Measurements from ENCODE around the gene AP3B1. TPM values are rescaled to one million over a fixed set of nuclear protein-coding genes. Genes with fewer than 3 reads are reported as not detected.

Gene AP3B1
- total and polyA plus RNA-seq, 4 donors = 24.7 to 46.4 (median 35.9) TPM

GRCh38 chr5:77963795-77964194 is 330.7 kb downstream of the AP3B1 start:
- no peak overlapping the region for H3K4me3 ChIP-seq (ENCODE audit: low read depth, low read length)
- H3K36me3 ChIP-seq (ENCODE audit: control insufficient read depth, insufficient read depth, low read length) = no peaks in the 10 kb centered on the region
- no peak overlapping the region for H3K27ac ChIP-seq (ENCODE audit: low read depth, low read length)
- H3K4me1 ChIP-seq (ENCODE audit: control insufficient read depth, insufficient read depth, low read length) = no peaks in the 10 kb centered on the region
- 94% methylated on average over 3 of the region's 4 CpGs for WGBS (ENCODE audit: insufficient coverage)
- H3K9me3 ChIP-seq (ENCODE audit: control insufficient read depth, insufficient read depth, low read length) = no peaks in the 10 kb centered on the region
- no peak for DNase-seq (ENCODE audit: low read depth in 4 of 6, low spot score in 6 of 6)
- H3K27me3 ChIP-seq (ENCODE audit: control insufficient read depth, insufficient read depth, low read length) = peaks cover 65% of the 10 kb centered on the region

GRCh38 chr5:77960863-77961396 is 333.6 kb downstream of the AP3B1 start:
- no peaks in the 10 kb centered on the region for H3K36me3 ChIP-seq (ENCODE audit: control insufficient read depth, insufficient read depth, low read length)
- no CpG with 5 or more reads among the region's 2 CpGs for WGBS (ENCODE audit: insufficient coverage)
- peaks cover 77% of the 10 kb centered on the region for H3K27me3 ChIP-seq (ENCODE audit: control insufficient read depth, insufficient read depth, low read length)

GRCh38 chr5:77960305-77960704 is 334.2 kb downstream of the AP3B1 start:
- Histone ChIP-seq H3K9me3 (ENCODE audit: control insufficient read depth, insufficient read depth, low read length) (no peaks in the 10 kb centered on the region), H3K4me1 (ENCODE audit: control insufficient read depth, insufficient read depth, low read length) (peaks cover 8% of the 10 kb centered on the region), H3K36me3 (ENCODE audit: control insufficient read depth, insufficient read depth, low read length) (no peaks in the 10 kb centered on the region), H3K4me3 (ENCODE audit: low read depth, low read length) (no peak overlapping the region), H3K27ac (ENCODE audit: low read depth, low read length) (no peak overlapping the region), H3K27me3 (ENCODE audit: control insufficient read depth, insufficient read depth, low read length) (peaks cover 71% of the 10 kb centered on the region)
- peak in 1 of 6 donors; percentile 20 for DNase-seq (ENCODE audit: low read depth in 4 of 6, low spot score in 6 of 6)
- WGBS (ENCODE audit: insufficient coverage) = no CpG with 5 or more reads among the region's 1 CpG

More at GRCh38 chr5:77960863-77961396, 333.6 kb downstream of the AP3B1 start:
- H3K4me3 ChIP-seq (ENCODE audit: low read depth, low read length) = no peak overlapping the region
- H3K4me1 ChIP-seq (ENCODE audit: control insufficient read depth, insufficient read depth, low read length) = peaks cover 8% of the 10 kb centered on the region
- H3K9me3 ChIP-seq (ENCODE audit: control insufficient read depth, insufficient read depth, low read length) = no peaks in the 10 kb centered on the region
- no peak for DNase-seq (ENCODE audit: low read depth in 4 of 6, low spot score in 6 of 6)
- no peak overlapping the region for H3K27ac ChIP-seq (ENCODE audit: low read depth, low read length)

GRCh38 chr5:77958642-77959330 is 335.7 kb downstream of the AP3B1 start:
- Histone ChIP-seq H3K4me1 (ENCODE audit: control insufficient read depth, insufficient read depth, low read length) (peaks cover 8% of the 10 kb centered on the region), H3K27me3 (ENCODE audit: control insufficient read depth, insufficient read depth, low read length) (peaks cover 62% of the 10 kb centered on the region), H3K9me3 (ENCODE audit: control insufficient read depth, insufficient read depth, low read length) (no peaks in the 10 kb centered on the region), H3K36me3 (ENCODE audit: control insufficient read depth, insufficient read depth, low read length) (no peaks in the 10 kb centered on the region), H3K4me3 (ENCODE audit: low read depth, low read length) (no peak overlapping the region), H3K27ac (ENCODE audit: low read depth, low read length) (no peak overlapping the region)
- WGBS (ENCODE audit: insufficient coverage) = 11% methylated on average over 5 of the region's 12 CpGs
- peak in 2 of 6 donors; percentile 30 to 38 for DNase-seq (ENCODE audit: low read depth in 4 of 6, low spot score in 6 of 6)

- peaks cover 55% of the 10 kb centered on the region for H3K27me3 ChIP-seq (ENCODE audit: control insufficient read depth, insufficient read depth, low read length)
- H3K36me3 ChIP-seq (ENCODE audit: control insufficient read depth, insufficient read depth, low read length) = no peaks in the 10 kb centered on the region
- H3K4me1 ChIP-seq (ENCODE audit: control insufficient read depth, insufficient read depth, low read length) = peaks cover 8% of the 10 kb centered on the region
- no peak overlapping the region for H3K27ac ChIP-seq (ENCODE audit: low read depth, low read length)
- no peak overlapping the region for H3K4me3 ChIP-seq (ENCODE audit: low read depth, low read length)
- H3K9me3 ChIP-seq (ENCODE audit: control insufficient read depth, insufficient read depth, low read length) = no peaks in the 10 kb centered on the region
- DNase-seq (ENCODE audit: low read depth in 4 of 6, low spot score in 6 of 6) = peak in 2 of 6 donors; percentile 29 to 33
- WGBS (ENCODE audit: insufficient coverage) = 2% methylated on average over 29 of the region's 38 CpGs
These were observed 336.5 kb downstream of the AP3B1 start for GRCh38 chr5:77957931-77958521.

GRCh38 chr5:77957516-77957915 is 337.0 kb downstream of the AP3B1 start:
- Histone ChIP-seq H3K27ac (ENCODE audit: low read depth, low read length) (no peak overlapping the region), H3K36me3 (ENCODE audit: control insufficient read depth, insufficient read depth, low read length) (no peaks in the 10 kb centered on the region), H3K4me3 (ENCODE audit: low read depth, low read length) (no peak overlapping the region), H3K9me3 (ENCODE audit: control insufficient read depth, insufficient read depth, low read length) (no peaks in the 10 kb centered on the region), H3K27me3 (ENCODE audit: control insufficient read depth, insufficient read depth, low read length) (peaks cover 51% of the 10 kb centered on the region), H3K4me1 (ENCODE audit: control insufficient read depth, insufficient read depth, low read length) (peaks cover 8% of the 10 kb centered on the region)
- whole genome bisulfite sequencing (ENCODE audit: insufficient coverage) = 7% methylated on average over 15 of the region's 20 CpGs
- no peak for DNase-seq (ENCODE audit: low read depth in 4 of 6, low spot score in 6 of 6)

- H3K27me3 ChIP-seq (ENCODE audit: control insufficient read depth, insufficient read depth, low read length) = peaks cover 47% of the 10 kb centered on the region
- no peak overlapping the region for H3K4me3 ChIP-seq (ENCODE audit: low read depth, low read length)
- H3K27ac ChIP-seq (ENCODE audit: low read depth, low read length) = no peak overlapping the region
- no peaks in the 10 kb centered on the region for H3K9me3 ChIP-seq (ENCODE audit: control insufficient read depth, insufficient read depth, low read length)
- DNase-seq (ENCODE audit: low read depth in 4 of 6, low spot score in 6 of 6) = peak in 1 of 6 donors; percentile 10
- H3K4me1 ChIP-seq (ENCODE audit: control insufficient read depth, insufficient read depth, low read length) = peaks cover 8% of the 10 kb centered on the region
- WGBS (ENCODE audit: insufficient coverage) = 40% methylated on average over 9 of the region's 13 CpGs
- no peaks in the 10 kb centered on the region for H3K36me3 ChIP-seq (ENCODE audit: control insufficient read depth, insufficient read depth, low read length)
These were observed 337.4 kb downstream of the AP3B1 start for GRCh38 chr5:77957081-77957480.

- WGBS (ENCODE audit: insufficient coverage) = no CpG with 5 or more reads among the region's 1 CpG
- Histone ChIP-seq H3K4me3 (ENCODE audit: low read depth, low read length) (no peak overlapping the region), H3K27me3 (ENCODE audit: control insufficient read depth, insufficient read depth, low read length) (peaks cover 50% of the 10 kb centered on the region), H3K36me3 (ENCODE audit: control insufficient read depth, insufficient read depth, low read length) (no peaks in the 10 kb centered on the region), H3K9me3 (ENCODE audit: control insufficient read depth, insufficient read depth, low read length) (no peaks in the 10 kb centered on the region), H3K4me1 (ENCODE audit: control insufficient read depth, insufficient read depth, low read length) (peaks cover 8% of the 10 kb centered on the region), H3K27ac (ENCODE audit: low read depth, low read length) (no peak overlapping the region)
- DNase-seq (ENCODE audit: low read depth in 4 of 6, low spot score in 6 of 6) = no peak
These were observed 338.9 kb downstream of the AP3B1 start for GRCh38 chr5:77955577-77955976.

- H3K9me3 ChIP-seq (ENCODE audit: control insufficient read depth, insufficient read depth, low read length) = no peaks in the 10 kb centered on the region
- DNase-seq (ENCODE audit: low read depth in 4 of 6, low spot score in 6 of 6) = no peak
- no peak overlapping the region for H3K4me3 ChIP-seq (ENCODE audit: low read depth, low read length)
- no CpG with 5 or more reads among the region's 2 CpGs for WGBS (ENCODE audit: insufficient coverage)
- no peak overlapping the region for H3K27ac ChIP-seq (ENCODE audit: low read depth, low read length)
- H3K36me3 ChIP-seq (ENCODE audit: control insufficient read depth, insufficient read depth, low read length) = no peaks in the 10 kb centered on the region
- peaks cover 31% of the 10 kb centered on the region for H3K27me3 ChIP-seq (ENCODE audit: control insufficient read depth, insufficient read depth, low read length)
- H3K4me1 ChIP-seq (ENCODE audit: control insufficient read depth, insufficient read depth, low read length) = peaks cover 8% of the 10 kb centered on the region
These were observed 341.1 kb downstream of the AP3B1 start for GRCh38 chr5:77953374-77953773.

Data from spinal cord (tissue), 10 donors.